Liver (tissue), 9 donors: ENCODE results near the gene IQGAP2. TPM values are rescaled to one million over a fixed set of nuclear protein-coding genes. Genes with fewer than 3 reads are reported as not detected.

ENCODE experiments used
- DNase-seq: peaks from one replicate; pipeline ENCODE4 v3.0.0-alpha.2; 2017; ENCODE audit warnings: low spot score
- H3K27ac ChIP-seq, 2 donors: one replicate each; pipeline ENCODE4 v1.7.0; 2013; ENCODE audit warnings: inconsistent platforms in 2 of 2, low read length in 2 of 2, control low read depth in 1 of 2, low read depth in 1 of 2, mild to moderate bottlenecking in 1 of 2
- H3K27me3 ChIP-seq, 4 donors: one replicate each; pipeline versions ENCODE4 v1.6.1 to v1.7.0; 2013; ENCODE audit warnings: low read length in 3 of 4, inconsistent platforms in 1 of 4, mild to moderate bottlenecking in 1 of 4, moderate library complexity in 1 of 4; ENCODE audit not compliant: control insufficient read depth in 4 of 4, insufficient read depth in 4 of 4
- H3K36me3 ChIP-seq, 4 donors: one replicate each; pipeline versions ENCODE4 v1.6.1 to v1.7.0; 2013; ENCODE audit warnings: low read length in 3 of 4, mild to moderate bottlenecking in 3 of 4, low read depth in 1 of 4, moderate library complexity in 1 of 4; ENCODE audit not compliant: control insufficient read depth in 4 of 4, insufficient read depth in 3 of 4
- H3K4me1 ChIP-seq, 4 donors: one replicate each; pipeline versions ENCODE4 v1.6.1 to v1.7.0; 2013; ENCODE audit warnings: low read length in 3 of 4, mild to moderate bottlenecking in 3 of 4, moderate library complexity in 1 of 4; ENCODE audit not compliant: control insufficient read depth in 4 of 4, insufficient read depth in 4 of 4
- H3K4me3 ChIP-seq, 3 donors: one replicate each; pipeline versions ENCODE4 v1.6.1 to v1.7.0; 2013; ENCODE audit warnings: low read length in 3 of 3, control low read depth in 1 of 3, low read depth in 1 of 3, mild to moderate bottlenecking in 1 of 3
- H3K9ac ChIP-seq, 2 donors: one replicate each; pipeline ENCODE4 v1.7.0; 2013; ENCODE audit warnings: low read length in 2 of 2, mild to moderate bottlenecking in 2 of 2, moderate library complexity in 2 of 2, control low read depth in 1 of 2, low read depth in 1 of 2
- H3K9me3 ChIP-seq, 4 donors: one replicate each; pipeline versions ENCODE4 v1.6.1 to v1.7.0; 2013; ENCODE audit warnings: low read length in 3 of 4; ENCODE audit not compliant: control insufficient read depth in 4 of 4
- ATF3 ChIP-seq: IDR thresholded peaks from 2 replicates; pipeline ENCODE4 v1.6.1; 2016; ENCODE audit warnings: antibody characterized with exemption
- CTCF ChIP-seq: fragments of 150-350 bp; IDR thresholded peaks from 2 replicates; pipeline ENCODE4 v1.5.1; 2017; ENCODE audit warnings: improper control_type of control experiment, low read depth, low read length; ENCODE audit not compliant: missing input control
- EGR1 ChIP-seq, 2 donors: IDR thresholded peaks; 2 replicates each; pipeline ENCODE4 v1.6.1; 2016 to 2018; ENCODE audit warnings: antibody characterized with exemption in 2 of 2, low read depth in 2 of 2
- FOXA1 ChIP-seq: IDR thresholded peaks from 2 replicates; pipeline ENCODE4 v1.6.1; 2016; ENCODE audit warnings: antibody characterized with exemption
- FOXA2 ChIP-seq: IDR thresholded peaks from 2 replicates; pipeline ENCODE4 v1.6.1; 2016; ENCODE audit warnings: antibody characterized with exemption
- GABPA ChIP-seq, 2 donors: IDR thresholded peaks in 1 of 2; conservative IDR thresholded peaks in 1 of 2; 2 replicates each; pipeline ENCODE4 v1.6.1; 2016; ENCODE audit warnings: antibody characterized with exemption in 2 of 2, mild to moderate bottlenecking in 1 of 2, moderate library complexity in 1 of 2
- HNF4A ChIP-seq, 2 donors: conservative IDR thresholded peaks; 2 replicates each; pipeline ENCODE4 v1.6.1; 2016; ENCODE audit warnings: antibody characterized with exemption in 2 of 2, mild to moderate bottlenecking in 2 of 2
- HNF4G ChIP-seq: IDR thresholded peaks from 2 replicates; pipeline ENCODE4 v1.6.1; 2016; ENCODE audit warnings: antibody characterized with exemption
- JUND ChIP-seq, 2 donors: IDR thresholded peaks; 2 replicates each; pipeline ENCODE4 v1.6.1; 2016; ENCODE audit warnings: antibody characterized with exemption in 2 of 2
- MAX ChIP-seq: IDR thresholded peaks from 2 replicates; pipeline ENCODE4 v1.6.1; 2016; ENCODE audit warnings: antibody characterized with exemption
- NR2F2 ChIP-seq: IDR thresholded peaks from 2 replicates; pipeline ENCODE4 v1.6.1; 2016; ENCODE audit warnings: antibody characterized with exemption
- RAD21 ChIP-seq, 2 donors: IDR thresholded peaks; 2 replicates each; pipeline ENCODE4 v1.6.1; 2016; ENCODE audit warnings: antibody characterized with exemption in 2 of 2, mild to moderate bottlenecking in 2 of 2
- REST ChIP-seq: IDR thresholded peaks from 2 replicates; pipeline ENCODE4 v1.6.1; 2016; ENCODE audit warnings: antibody characterized with exemption, mild to moderate bottlenecking
- RXRA ChIP-seq, 2 donors: IDR thresholded peaks; 2 replicates each; pipeline ENCODE4 v1.6.1; 2017 to 2018; ENCODE audit warnings: antibody characterized with exemption in 2 of 2, mild to moderate bottlenecking in 1 of 2
- SP1 ChIP-seq: IDR thresholded peaks from 2 replicates; pipeline ENCODE4 v1.6.1; 2018; ENCODE audit warnings: antibody characterized with exemption, mild to moderate bottlenecking
- TAF1 ChIP-seq: conservative IDR thresholded peaks from 2 replicates; pipeline ENCODE4 v1.6.1; 2016; ENCODE audit warnings: antibody characterized with exemption, mild to moderate bottlenecking
- YY1 ChIP-seq: IDR thresholded peaks from 2 replicates; pipeline ENCODE4 v1.6.1; 2016; ENCODE audit warnings: antibody characterized with exemption, mild to moderate bottlenecking
- ZBTB33 ChIP-seq: IDR thresholded peaks from 2 replicates; pipeline ENCODE4 v1.6.1; 2016; ENCODE audit warnings: antibody characterized with exemption
- polyA plus RNA-seq, 2 donors: library from polyadenylated mRNA; stranded (reverse) in 1 of 2; unstranded in 1 of 2; fragments of 200-250 nt in 1 of 2; fragments of >200 nt in 1 of 2; fragmentation: Nextera tagmentation in 1 of 2; extraction: Ambion mirVana in 1 of 2; gene quantifications; one replicate each; pipeline versions ENCODE4 v1.2.1 to v1.2.3, GENCODE V29; 2013 to 2015
- total RNA-seq, 2 donors: library from RNA; depleted of rRNA; stranded (reverse); fragments of >200 nt; gene quantifications; one replicate each; pipeline ENCODE4 v1.2.3, GENCODE V29; 2014
- donor health status: healthy.
- donor health status: healthy.
- donor health status: healthy.
- donor health status: healthy.
- donor health status: healthy.

The IQGAP2 gene
- total and polyA plus RNA-seq, 4 donors, result 41.5 to 205 (median 102) TPM

GRCh38 chr5:76571559-76571958, 168.5 kb downstream of the IQGAP2 start:
- no peaks in the 10 kb centered on the region for H3K9me3 ChIP-seq
- TF ChIP-seq RAD21 (IDR thresholded peaks at IDR 0.05) (no peak), CTCF (peak; percentile 8), GABPA (IDR thresholded peaks at IDR 0.05 in 1 of 2, conservative IDR thresholded peaks at IDR 0.05 in 1 of 2) (no peak), JUND (IDR thresholded peaks at IDR 0.05) (no peak), ATF3 (no peak), YY1 (no peak), NR2F2 (no peak), EGR1 (IDR thresholded peaks at IDR 0.05; ENCODE audit: low read depth in 2 of 2) (no peak)
- H3K4me1 ChIP-seq, result no peaks in the 10 kb centered on the region
- no peak for DNase-seq
- H3K36me3 ChIP-seq, result peaks cover 0 to 17% (median 5%) of the 10 kb centered on the region in 4 donors
- H3K27me3 ChIP-seq, result no peaks in the 10 kb centered on the region
- H3K9ac ChIP-seq, result no peak overlapping the region
- H3K27ac ChIP-seq, result no peak overlapping the region
- H3K4me3 ChIP-seq, result no peak overlapping the region

- no peak for TF ChIP-seq SP1
- no peak for TF ChIP-seq ATF3
- TF ChIP-seq RXRA (IDR thresholded peaks at IDR 0.05), result no peak
- TF ChIP-seq FOXA1, result no peak
- TF ChIP-seq HNF4G, result no peak
- no peak for TF ChIP-seq GABPA (IDR thresholded peaks at IDR 0.05 in 1 of 2, conservative IDR thresholded peaks at IDR 0.05 in 1 of 2)
- TF ChIP-seq CTCF, result no peak
- TF ChIP-seq EGR1 (IDR thresholded peaks at IDR 0.05; ENCODE audit: low read depth in 2 of 2), result no peak
- TF ChIP-seq FOXA2, result no peak
- no peak for TF ChIP-seq JUND (IDR thresholded peaks at IDR 0.05)
- no peak for TF ChIP-seq HNF4A (conservative IDR thresholded peaks at IDR 0.05)
- no peak for TF ChIP-seq MAX
- no peak for TF ChIP-seq YY1
- no peak for TF ChIP-seq ZBTB33
- no peak for TF ChIP-seq RAD21 (IDR thresholded peaks at IDR 0.05)
- TF ChIP-seq REST, result no peak
- no peak for TF ChIP-seq NR2F2
- no peak for TF ChIP-seq TAF1
- Histone ChIP-seq H3K27ac (no peak overlapping the region), H3K4me1 (peaks cover 1 to 13% (median 10%) of the 10 kb centered on the region in 4 donors), H3K4me3 (no peak overlapping the region), H3K9me3 (no peaks in the 10 kb centered on the region), H3K27me3 (no peaks in the 10 kb centered on the region), H3K36me3 (peaks cover 0 to 6% (median 4%) of the 10 kb centered on the region in 4 donors), H3K9ac (no peak overlapping the region)
- no peak for DNase-seq
These were observed 173.4 kb downstream of the IQGAP2 start for GRCh38 chr5:76576450-76576849.
